ENCODE results near the gene BEAN1.

Gene BEAN1

GRCh38 chr16:66471264-66471663 lies 44.2 kb downstream of the BEAN1 start:
- no peak for DNase-seq

GRCh38 chr16:66471716-66472393 lies 44.8 kb downstream of the BEAN1 start:
- no peak for DNase-seq

- no peak for DNase-seq
These were observed 46.0 kb downstream of the BEAN1 start for GRCh38 chr16:66473051-66473571.

- peak in 1 of 3 experiments; percentile 39 for DNase-seq
These were observed 46.8 kb downstream of the BEAN1 start for GRCh38 chr16:66473654-66474519.

- DNase-seq, result peak; percentile 11 to 43 (median 22)
These were observed 47.7 kb downstream of the BEAN1 start for GRCh38 chr16:66474750-66475199.

- DNase-seq, result no peak
These were observed 48.1 kb downstream of the BEAN1 start for GRCh38 chr16:66475232-66475631.

GRCh38 chr16:66476328-66477027 lies 49.4 kb downstream of the BEAN1 start:
- peak in 2 of 3 experiments; percentile 2 to 5 for DNase-seq

- no peak for DNase-seq
These were observed 50.0 kb downstream of the BEAN1 start for GRCh38 chr16:66477028-66477515.

- peak in 2 of 3 experiments; percentile 1 to 29 for DNase-seq
These were observed 51.8 kb downstream of the BEAN1 start for GRCh38 chr16:66478733-66479511.

GRCh38 chr16:66479661-66480264 lies 52.7 kb downstream of the BEAN1 start:
- no peak for DNase-seq

GRCh38 chr16:66480265-66481080 lies 53.4 kb downstream of the BEAN1 start:
- no peak for DNase-seq

- no peak for DNase-seq
These were observed 54.2 kb downstream of the BEAN1 start for GRCh38 chr16:66481081-66481942.

GRCh38 chr16:66481943-66482390 lies 54.9 kb downstream of the BEAN1 start:
- no peak for DNase-seq

GRCh38 chr16:66483689-66484452 lies 56.8 kb downstream of the BEAN1 start:
- DNase-seq, result peak; percentile 28 to 74 (median 43)

GRCh38 chr16:66484453-66485213 lies 57.5 kb downstream of the BEAN1 start:
- DNase-seq, result no peak

GRCh38 chr16:66485376-66485775 lies 58.3 kb downstream of the BEAN1 start:
- DNase-seq, result no peak

GRCh38 chr16:66486199-66486772 lies 59.2 kb downstream of the BEAN1 start:
- no peak for DNase-seq
